Measurements from ENCODE around the gene SMG6.

- TF ChIP-seq CTCF (IDR thresholded peaks at IDR 0.05) (no peak), EP300 (IDR thresholded peaks at IDR 0.05) (no peak)
These were observed 164.8 kb downstream of the SMG6 start for GRCh38 chr17:2138761-2139160.
